ENCODE data around the gene SLC41A3.

SLC41A3 gene

GRCh38 chr3:126130081-126130855 lies 46.3 kb upstream of the SLC41A3 start:
- no peaks in the 10 kb centered on the region for H3K9me3 ChIP-seq
- no peaks in the 10 kb centered on the region for H3K4me1 ChIP-seq

GRCh38 chr3:126129398-126129891 lies 45.5 kb upstream of the SLC41A3 start:
- H3K9me3 ChIP-seq, result no peaks in the 10 kb centered on the region
- no peaks in the 10 kb centered on the region for H3K36me3 ChIP-seq
- TF ChIP-seq CTCF (IDR thresholded peaks at IDR 0.05; ENCODE audit: low read depth, low read length), result no peak
- DNase-seq, result peak; percentile 7
- no peaks in the 10 kb centered on the region for H3K4me1 ChIP-seq
- H3K27me3 ChIP-seq, result no peaks in the 10 kb centered on the region
- no peak overlapping the region for H3K4me3 ChIP-seq (ENCODE audit: low read depth, low read length)

More at GRCh38 chr3:126130081-126130855, 46.3 kb upstream of the SLC41A3 start:
- H3K4me3 ChIP-seq (ENCODE audit: low read depth, low read length), result no peak overlapping the region
- no peaks in the 10 kb centered on the region for H3K27me3 ChIP-seq
- no peak for TF ChIP-seq CTCF (IDR thresholded peaks at IDR 0.05; ENCODE audit: low read depth, low read length)
- H3K36me3 ChIP-seq, result no peaks in the 10 kb centered on the region
- no peak for DNase-seq

GRCh38 chr3:126128504-126129397 lies 44.8 kb upstream of the SLC41A3 start:
- TF ChIP-seq CTCF (IDR thresholded peaks at IDR 0.05; ENCODE audit: low read depth, low read length), result no peak
- Histone ChIP-seq H3K4me1 (no peaks in the 10 kb centered on the region), H3K27me3 (no peaks in the 10 kb centered on the region), H3K4me3 (ENCODE audit: low read depth, low read length) (no peak overlapping the region), H3K36me3 (no peaks in the 10 kb centered on the region), H3K9me3 (no peaks in the 10 kb centered on the region)
- peak; percentile 3 for DNase-seq

GRCh38 chr3:126127904-126128303 lies 44.0 kb upstream of the SLC41A3 start:
- no peak for DNase-seq
- no peak for TF ChIP-seq CTCF (IDR thresholded peaks at IDR 0.05; ENCODE audit: low read depth, low read length)
- no peaks in the 10 kb centered on the region for H3K27me3 ChIP-seq
- H3K9me3 ChIP-seq, result no peaks in the 10 kb centered on the region
- H3K4me1 ChIP-seq, result no peaks in the 10 kb centered on the region
- no peaks in the 10 kb centered on the region for H3K36me3 ChIP-seq
- H3K4me3 ChIP-seq (ENCODE audit: low read depth, low read length), result no peak overlapping the region

GRCh38 chr3:126127452-126127851 lies 43.5 kb upstream of the SLC41A3 start:
- peak; percentile 6 for DNase-seq
- Histone ChIP-seq H3K4me3 (ENCODE audit: low read depth, low read length) (no peak overlapping the region), H3K9me3 (no peaks in the 10 kb centered on the region), H3K4me1 (no peaks in the 10 kb centered on the region), H3K36me3 (no peaks in the 10 kb centered on the region), H3K27me3 (no peaks in the 10 kb centered on the region)
- no peak for TF ChIP-seq CTCF (IDR thresholded peaks at IDR 0.05; ENCODE audit: low read depth, low read length)
